Stimulated activated CD4-positive, alpha-beta T cell treated with anti-CD3 and anti-CD28 coated beads, Interleukin-4, amount 100 ng/mL, for 48 hours (primary cell): ENCODE measurements around the gene RARA.
A peak's percentile ranks its signal among the peaks of the same experiment; 100 is the strongest.

Experiments
- DNase-seq, 2 donors: peaks; one replicate each; pipeline ENCODE4 v3.0.0-alpha.2; 2020; ENCODE audit warnings: low read depth in 2 of 2

The RARA gene

DNA sequence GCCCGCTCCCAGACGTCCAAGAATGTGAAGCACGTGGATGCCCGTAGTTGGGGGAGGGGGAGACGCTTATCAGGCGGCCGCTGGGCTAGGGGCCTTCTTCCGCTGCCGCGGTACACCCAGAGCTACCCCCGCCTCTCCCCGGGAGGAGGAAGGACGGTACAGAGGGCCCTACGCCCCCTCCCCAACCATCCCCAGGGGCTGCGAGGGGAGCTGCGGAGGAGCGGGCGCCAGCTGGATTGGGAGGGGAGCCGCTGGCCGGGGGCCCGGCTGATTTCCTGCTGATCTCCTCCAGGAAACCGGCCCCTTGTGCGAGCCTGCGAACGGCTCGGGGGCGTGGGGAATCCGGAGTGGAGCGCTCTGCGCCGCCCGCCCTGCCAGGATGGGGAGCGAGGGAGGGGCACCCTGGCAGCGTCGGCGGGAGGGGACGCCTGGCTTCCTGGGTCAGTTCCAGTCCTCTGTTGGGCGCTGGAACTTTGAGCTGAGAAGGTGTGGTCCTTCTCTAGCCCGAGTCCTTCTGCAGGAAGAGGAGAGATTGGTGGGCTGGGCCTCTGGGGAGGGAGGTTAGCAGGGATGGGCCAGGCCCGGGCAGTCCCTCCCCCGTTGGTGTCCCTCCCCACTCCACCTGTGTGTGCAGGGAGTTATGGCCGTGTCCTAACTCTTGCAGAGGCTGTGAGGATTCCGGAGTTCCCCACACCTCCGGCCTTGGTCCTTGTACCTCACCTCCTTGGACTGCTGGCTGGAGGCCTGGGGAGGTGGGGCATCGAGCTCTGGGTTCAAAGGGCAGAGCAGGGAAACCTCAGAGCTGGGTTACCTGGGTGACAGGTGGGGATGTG is 36.4 kb downstream of the RARA start:
- no peak for DNase-seq

GRCh38 chr17:40345994-40346764 is 37.2 kb downstream of the RARA start:
- no peak for DNase-seq

DNA sequence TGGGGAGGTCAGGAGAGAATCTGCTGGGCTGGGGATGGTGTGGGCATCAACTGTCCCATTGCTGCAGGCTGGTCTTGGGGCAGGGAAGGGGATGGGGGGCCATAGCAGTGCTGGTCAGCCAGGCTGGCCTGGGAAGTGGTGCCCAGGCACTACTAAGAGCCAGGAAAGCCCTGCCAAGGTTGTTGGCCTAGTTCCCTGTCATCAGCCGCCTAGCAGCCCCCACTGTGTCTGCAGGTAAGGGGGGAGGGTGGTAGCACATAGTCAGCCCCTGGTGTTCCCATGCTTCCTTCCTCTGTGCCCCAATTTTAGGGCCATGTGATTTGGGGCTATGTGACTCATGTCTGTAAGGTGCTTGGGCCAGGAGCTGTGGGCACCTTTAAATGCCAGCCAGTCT is 37.8 kb downstream of the RARA start:
- no peak for DNase-seq

- DNase-seq = no peak
Measured at GRCh38 chr17:40347319-40348135, 38.5 kb downstream of the RARA start.

GRCh38 chr17:40348136-40348504 is 39.1 kb downstream of the RARA start:
- no peak for DNase-seq

DNA sequence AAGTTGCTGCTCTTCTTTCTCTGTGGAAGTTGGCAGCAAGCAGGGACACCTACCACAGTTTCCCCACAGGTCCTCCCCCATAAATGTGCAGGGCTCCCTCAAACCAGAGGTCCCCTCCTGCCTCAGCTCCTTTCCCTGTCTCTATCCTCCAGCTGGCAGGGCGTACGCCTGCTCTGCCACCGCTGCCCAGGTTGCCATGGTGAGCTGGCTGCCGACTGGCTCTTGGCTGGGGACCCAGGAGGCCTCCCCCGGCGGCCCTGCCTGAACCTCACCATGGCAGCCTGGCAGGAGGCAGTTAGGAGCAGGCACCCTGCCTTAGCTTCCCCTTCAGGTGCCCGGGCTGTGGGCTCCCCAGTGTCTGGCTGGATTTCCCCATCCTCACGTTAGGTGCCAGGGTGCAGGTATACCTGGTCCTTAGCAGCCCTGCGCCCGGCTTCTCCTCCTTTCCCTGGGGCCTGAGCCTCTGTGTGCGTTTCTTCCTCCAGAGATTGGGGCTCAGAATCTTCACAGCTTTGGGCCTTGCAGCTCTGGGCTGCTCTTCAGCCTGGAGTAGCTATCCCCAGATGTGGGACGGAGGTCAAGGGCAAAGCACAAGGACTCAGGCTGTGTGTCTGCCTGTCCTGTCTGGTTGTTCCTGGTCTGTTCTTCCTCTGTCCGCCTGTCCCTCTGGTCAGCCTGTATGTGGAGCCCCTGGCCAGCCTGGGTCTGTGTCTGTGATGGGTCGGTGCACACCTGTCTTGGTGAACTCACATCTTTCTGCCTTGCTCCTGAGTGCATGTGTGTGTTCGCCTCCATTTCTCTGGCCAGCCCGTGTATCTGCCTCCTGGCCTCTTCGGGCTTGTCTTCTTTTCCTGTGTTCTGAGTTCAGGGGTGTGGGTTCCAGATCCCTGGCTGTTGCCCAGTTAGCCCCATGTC is 39.8 kb downstream of the RARA start:
- no peak for DNase-seq

DNA sequence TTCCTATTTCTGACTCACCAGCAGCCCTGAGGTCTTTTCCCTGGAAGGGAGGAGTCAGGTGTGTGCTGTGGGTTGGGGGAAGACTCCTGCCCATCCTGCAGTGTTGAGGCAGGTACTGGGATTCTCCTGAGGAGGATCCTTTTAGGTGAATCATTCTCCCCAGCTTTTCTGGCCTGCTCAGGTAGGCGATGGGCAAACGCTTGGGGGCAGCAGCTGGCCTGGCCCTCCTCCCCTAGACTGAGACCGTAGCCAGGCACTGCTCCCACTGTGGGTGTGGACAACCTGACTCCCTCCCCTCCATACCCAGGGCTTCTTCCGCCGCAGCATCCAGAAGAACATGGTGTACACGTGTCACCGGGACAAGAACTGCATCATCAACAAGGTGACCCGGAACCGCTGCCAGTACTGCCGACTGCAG is 40.5 kb downstream of the RARA start:
- DNase-seq = no peak

DNA sequence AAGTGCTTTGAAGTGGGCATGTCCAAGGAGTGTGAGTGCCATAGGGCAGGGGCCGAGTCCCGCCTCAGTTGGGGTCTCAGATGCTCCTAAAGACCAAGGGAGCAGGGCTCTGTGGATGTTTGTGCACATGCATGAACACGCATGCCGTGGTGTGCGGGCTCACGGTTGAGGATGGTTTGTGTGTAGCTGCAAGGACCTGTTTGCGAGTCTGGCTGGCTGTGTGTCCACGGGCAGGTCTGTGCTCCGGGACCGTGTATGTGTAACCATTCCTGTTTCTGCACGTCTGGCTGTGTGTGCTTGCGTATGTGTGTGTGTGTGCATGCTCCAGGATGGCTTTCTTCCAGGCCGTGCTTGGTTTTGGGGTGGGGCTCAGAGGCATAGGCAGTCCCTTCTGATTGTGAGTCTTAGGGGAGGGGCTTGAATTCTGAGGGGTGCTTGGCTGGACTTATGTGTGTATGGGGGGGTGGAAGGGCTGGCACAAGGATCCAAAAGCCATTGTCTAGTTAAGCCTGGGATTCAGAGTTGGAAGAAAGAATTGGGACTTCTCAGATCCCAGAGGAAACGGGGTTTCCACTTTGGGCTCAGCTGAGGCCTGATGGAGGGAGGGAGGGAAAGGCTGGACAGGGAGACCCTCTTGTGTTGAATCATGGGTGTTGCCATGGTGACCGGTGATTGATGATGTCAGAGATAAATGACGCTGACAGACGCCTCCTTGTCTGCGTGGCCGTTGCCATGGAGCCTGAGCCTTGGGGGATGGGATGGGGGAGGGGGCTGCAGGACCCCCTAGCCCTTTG is 41.1 kb downstream of the RARA start:
- DNase-seq = no peak

DNA sequence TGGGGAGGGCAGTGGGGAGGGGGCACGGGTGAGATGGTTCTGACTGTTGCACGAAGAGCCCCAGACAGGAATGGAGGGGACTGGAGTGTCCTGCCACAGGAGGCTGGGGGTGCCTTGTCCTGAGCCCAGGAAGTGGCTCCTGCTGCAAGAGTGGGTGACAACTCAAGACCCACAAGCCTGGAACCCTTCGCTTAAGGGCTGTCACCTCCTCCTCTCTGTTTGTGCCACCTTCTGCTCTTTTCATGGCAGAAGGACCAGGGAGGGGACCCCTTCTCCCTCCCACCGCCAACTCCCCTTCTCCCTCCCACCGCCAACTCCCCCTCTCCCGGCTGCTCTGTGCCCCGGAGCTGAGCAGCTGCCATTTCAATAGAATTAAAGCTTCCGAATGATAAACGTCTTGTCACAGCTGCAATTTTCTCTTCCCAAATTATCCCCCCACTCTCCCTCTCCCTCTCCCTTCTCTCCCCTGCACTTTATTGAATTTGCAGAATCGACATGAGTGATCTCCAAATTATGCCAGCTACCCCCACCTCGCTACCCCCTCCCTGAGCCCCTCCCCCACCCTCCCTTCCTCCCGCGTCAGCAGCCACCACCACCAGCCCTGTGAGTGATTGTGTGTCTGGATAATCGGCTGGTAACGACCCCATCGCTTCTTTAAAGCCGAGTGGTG is 41.8 kb downstream of the RARA start:
- DNase-seq = no peak

- DNase-seq = no peak
Measured at GRCh38 chr17:40351359-40352236, 42.6 kb downstream of the RARA start.

- no peak for DNase-seq
Measured at GRCh38 chr17:40352237-40352778, 43.3 kb downstream of the RARA start.

GRCh38 chr17:40352779-40353394 is 43.9 kb downstream of the RARA start:
- no peak for DNase-seq

DNA sequence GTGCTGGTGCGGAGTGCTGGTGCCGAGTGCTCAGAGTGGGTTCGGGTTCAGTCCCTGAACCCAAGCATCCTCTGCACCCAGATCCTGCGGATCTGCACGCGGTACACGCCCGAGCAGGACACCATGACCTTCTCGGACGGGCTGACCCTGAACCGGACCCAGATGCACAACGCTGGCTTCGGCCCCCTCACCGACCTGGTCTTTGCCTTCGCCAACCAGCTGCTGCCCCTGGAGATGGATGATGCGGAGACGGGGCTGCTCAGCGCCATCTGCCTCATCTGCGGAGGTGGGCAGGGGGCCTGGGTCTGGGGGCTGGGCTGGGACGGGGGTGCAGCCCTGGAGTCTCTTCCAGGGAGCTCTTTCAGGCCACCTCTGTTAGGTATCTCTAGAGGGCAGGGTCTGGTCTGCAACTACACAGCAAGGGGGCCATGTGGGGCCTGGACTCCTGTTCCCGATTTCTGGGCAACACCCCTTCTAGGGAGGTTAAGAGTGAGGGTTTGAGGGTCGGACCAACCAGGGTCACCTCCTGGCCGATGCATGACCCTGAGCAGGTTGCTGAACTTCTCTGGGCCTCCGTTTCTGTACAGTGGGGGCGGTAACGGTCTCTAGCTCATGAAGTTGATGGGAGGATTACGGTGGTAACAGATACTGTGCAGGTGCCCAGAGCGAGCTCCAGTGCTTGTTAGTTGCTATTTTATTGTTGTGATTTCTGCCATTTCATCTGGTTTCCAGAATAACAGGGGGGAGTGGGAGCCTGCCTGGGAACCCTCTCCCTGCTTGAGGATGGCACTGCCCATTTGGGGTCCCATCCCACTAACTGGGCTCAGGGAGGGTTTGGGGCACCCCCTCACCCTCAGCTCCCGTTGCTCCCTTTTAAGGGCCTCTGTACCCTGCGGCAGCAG is 45.5 kb downstream of the RARA start:
- DNase-seq = no peak

DNA sequence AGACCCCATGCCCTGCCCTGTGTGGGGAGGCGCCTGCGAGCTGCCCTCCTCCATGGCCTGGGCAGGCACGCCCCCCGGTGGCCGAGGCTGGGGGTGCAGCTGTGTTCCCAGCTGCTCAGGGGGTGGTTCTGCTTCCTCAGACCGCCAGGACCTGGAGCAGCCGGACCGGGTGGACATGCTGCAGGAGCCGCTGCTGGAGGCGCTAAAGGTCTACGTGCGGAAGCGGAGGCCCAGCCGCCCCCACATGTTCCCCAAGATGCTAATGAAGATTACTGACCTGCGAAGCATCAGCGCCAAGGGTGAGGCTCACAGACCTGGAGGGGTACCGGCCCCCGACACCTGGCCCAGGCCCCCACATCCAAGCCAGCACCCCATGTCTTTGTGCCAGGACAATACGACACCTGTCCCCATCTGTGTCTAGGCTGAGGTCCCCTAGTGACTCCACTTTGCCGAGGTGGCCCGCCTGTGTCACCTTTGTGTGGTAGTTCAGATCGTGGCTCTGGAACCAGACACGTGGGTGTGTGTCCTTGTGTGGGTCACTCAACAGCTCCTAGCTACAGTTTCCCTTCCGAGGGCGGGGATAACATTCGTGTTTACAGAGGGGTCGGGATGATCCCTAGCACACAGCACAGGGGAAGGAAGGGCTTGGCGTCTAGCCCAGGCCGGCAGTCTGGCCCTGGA is 46.3 kb downstream of the RARA start:
- DNase-seq = peak; percentile 70 to 84

- no peak for DNase-seq
Measured at GRCh38 chr17:40355804-40356758, 47.1 kb downstream of the RARA start.
